Panc1 (cell line): ENCODE measurements around the gene TTC3.

Experiments
- POLR2AphosphoS5 ChIP-seq: IDR thresholded peaks from 2 replicates; pipeline ENCODE4 v1.6.1; 2012; ENCODE audit warnings: mild to moderate bottlenecking, low read depth, low read length, moderate library complexity
- SIN3A ChIP-seq: IDR thresholded peaks from 2 replicates; pipeline ENCODE4 v1.6.1; 2012; ENCODE audit warnings: low read depth, mild to moderate bottlenecking, low read length, moderate library complexity, borderline replicate concordance; ENCODE audit not compliant: insufficient read depth
- TCF7L2 ChIP-seq: IDR thresholded peaks from 2 replicates; pipeline ENCODE4 v1.6.1; 2011; ENCODE audit warnings: mild to moderate bottlenecking, low read depth, low read length, inconsistent platforms
- TF ChIP-seq, protein P1 (sequence below): fragments of 450-650 bp; IDR thresholded peaks from 2 replicates; pipeline ENCODE4 v1.5.1; 2017; ENCODE audit warnings: mild to moderate bottlenecking
- TF ChIP-seq, protein P2 (sequence below), 2 experiments: IDR thresholded peaks; 2 replicates each; pipeline ENCODE4 v1.6.1; 2011 to 2012; ENCODE audit warnings: low read depth in 2 of 2, control low read depth in 1 of 2, low read length in 1 of 2, mild to moderate bottlenecking in 1 of 2, moderate library complexity in 1 of 2; ENCODE audit not compliant: insufficient read depth in 1 of 2

DNA sequence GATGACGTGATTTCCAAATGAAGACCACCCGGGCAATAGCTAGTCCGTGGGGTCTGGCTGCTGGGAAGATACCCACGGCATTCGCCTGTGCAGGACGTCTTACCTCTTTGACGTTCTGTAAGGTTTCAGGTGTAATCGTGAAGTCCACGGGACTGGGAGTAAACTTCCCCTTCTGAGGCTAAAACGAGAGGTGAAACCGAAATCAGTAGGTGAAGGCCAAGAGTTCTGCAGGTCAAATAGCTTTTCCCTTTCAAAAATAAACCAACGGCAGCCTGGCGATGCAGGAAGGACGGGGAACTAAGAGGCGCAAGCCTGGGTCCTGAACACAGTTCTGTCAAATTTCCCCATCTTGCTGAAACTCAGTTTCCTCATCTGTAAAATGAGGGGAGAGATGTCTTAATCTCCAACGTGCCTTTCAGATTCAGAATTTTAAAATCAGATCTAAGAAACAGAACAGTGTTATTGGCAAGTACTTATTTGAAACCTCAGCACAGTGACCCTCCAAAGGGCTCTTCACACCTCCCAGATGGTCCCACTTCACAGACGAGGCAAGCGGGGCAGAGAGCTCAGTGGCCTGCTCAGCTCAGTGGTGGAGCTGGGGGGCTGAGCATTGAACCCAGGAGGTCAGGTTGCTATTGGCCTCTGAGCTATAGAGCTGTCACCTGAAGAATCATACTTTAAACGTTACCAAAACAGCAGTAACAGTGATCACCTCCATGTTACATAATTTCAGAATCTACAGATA, 159.4 kb downstream of the TTC3 start:
- TF ChIP-seq, protein P1, sequence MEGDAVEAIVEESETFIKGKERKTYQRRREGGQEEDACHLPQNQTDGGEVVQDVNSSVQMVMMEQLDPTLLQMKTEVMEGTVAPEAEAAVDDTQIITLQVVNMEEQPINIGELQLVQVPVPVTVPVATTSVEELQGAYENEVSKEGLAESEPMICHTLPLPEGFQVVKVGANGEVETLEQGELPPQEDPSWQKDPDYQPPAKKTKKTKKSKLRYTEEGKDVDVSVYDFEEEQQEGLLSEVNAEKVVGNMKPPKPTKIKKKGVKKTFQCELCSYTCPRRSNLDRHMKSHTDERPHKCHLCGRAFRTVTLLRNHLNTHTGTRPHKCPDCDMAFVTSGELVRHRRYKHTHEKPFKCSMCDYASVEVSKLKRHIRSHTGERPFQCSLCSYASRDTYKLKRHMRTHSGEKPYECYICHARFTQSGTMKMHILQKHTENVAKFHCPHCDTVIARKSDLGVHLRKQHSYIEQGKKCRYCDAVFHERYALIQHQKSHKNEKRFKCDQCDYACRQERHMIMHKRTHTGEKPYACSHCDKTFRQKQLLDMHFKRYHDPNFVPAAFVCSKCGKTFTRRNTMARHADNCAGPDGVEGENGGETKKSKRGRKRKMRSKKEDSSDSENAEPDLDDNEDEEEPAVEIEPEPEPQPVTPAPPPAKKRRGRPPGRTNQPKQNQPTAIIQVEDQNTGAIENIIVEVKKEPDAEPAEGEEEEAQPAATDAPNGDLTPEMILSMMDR: no peak
- TF ChIP-seq, protein P2, sequence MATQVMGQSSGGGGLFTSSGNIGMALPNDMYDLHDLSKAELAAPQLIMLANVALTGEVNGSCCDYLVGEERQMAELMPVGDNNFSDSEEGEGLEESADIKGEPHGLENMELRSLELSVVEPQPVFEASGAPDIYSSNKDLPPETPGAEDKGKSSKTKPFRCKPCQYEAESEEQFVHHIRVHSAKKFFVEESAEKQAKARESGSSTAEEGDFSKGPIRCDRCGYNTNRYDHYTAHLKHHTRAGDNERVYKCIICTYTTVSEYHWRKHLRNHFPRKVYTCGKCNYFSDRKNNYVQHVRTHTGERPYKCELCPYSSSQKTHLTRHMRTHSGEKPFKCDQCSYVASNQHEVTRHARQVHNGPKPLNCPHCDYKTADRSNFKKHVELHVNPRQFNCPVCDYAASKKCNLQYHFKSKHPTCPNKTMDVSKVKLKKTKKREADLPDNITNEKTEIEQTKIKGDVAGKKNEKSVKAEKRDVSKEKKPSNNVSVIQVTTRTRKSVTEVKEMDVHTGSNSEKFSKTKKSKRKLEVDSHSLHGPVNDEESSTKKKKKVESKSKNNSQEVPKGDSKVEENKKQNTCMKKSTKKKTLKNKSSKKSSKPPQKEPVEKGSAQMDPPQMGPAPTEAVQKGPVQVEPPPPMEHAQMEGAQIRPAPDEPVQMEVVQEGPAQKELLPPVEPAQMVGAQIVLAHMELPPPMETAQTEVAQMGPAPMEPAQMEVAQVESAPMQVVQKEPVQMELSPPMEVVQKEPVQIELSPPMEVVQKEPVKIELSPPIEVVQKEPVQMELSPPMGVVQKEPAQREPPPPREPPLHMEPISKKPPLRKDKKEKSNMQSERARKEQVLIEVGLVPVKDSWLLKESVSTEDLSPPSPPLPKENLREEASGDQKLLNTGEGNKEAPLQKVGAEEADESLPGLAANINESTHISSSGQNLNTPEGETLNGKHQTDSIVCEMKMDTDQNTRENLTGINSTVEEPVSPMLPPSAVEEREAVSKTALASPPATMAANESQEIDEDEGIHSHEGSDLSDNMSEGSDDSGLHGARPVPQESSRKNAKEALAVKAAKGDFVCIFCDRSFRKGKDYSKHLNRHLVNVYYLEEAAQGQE (IDR thresholded peaks at IDR 0.05; ENCODE audit: insufficient read depth in 1 of 2, low read depth in 2 of 2, low read length in 1 of 2): no peak
- TF ChIP-seq POLR2AphosphoS5 (no peak), TCF7L2 (no peak), SIN3A (no peak)
